Esophagus muscularis mucosa (tissue), 4 donors: ENCODE measurements around the gene LMBRD2. TPM values are rescaled to one million over a fixed set of nuclear protein-coding genes. Genes with fewer than 3 reads are reported as not detected.

ENCODE experiments used
- DNase-seq: peaks from one replicate; pipeline ENCODE4 v3.0.0-alpha.2; 2017; ENCODE audit errors: extremely low spot score
- H3K27ac ChIP-seq, 4 donors: fragments of 200-600 bp; sonication (generic); replicated peaks in 1 of 4; 1 replicate in 3 of 4; 2 replicates in 1 of 4; pipeline ENCODE4 v1.5.1; 2016 to 2019; ENCODE audit warnings: mild to moderate bottlenecking in 1 of 4
- H3K27me3 ChIP-seq, 4 donors: fragments of 200-600 bp; sonication (generic); one replicate each; pipeline versions ENCODE4 v1.5.1 to v1.6.0; 2016 to 2019
- H3K36me3 ChIP-seq, 4 donors: fragments of 200-600 bp; sonication (generic); one replicate each; pipeline ENCODE4 v1.5.1; 2016 to 2019
- H3K4me1 ChIP-seq, 4 donors: fragments of 200-600 bp; sonication (generic); one replicate each; pipeline ENCODE4 v1.5.1; 2016 to 2019
- H3K4me3 ChIP-seq, 4 donors: fragments of 200-600 bp; sonication (generic); 1 replicate in 2 of 4; 2 replicates in 2 of 4; pipeline ENCODE4 v1.5.1; 2016 to 2019; ENCODE audit warnings: mild to moderate bottlenecking in 4 of 4, moderate library complexity in 1 of 4
- H3K9me3 ChIP-seq, 4 donors: fragments of 200-600 bp; sonication (generic); 1 replicate in 3 of 4; 2 replicates in 1 of 4; pipeline ENCODE4 v1.5.1; 2016 to 2019
- EP300 ChIP-seq: sonication (generic); formaldehyde crosslinking; IDR thresholded peaks from one replicate; pipeline ENCODE4 v1.6.1; 2017; ENCODE audit warnings: antibody characterized with exemption
- POLR2A ChIP-seq: fragments of 450-650 bp; IDR thresholded peaks from one replicate; pipeline ENCODE4 v1.6.1; 2017; ENCODE audit warnings: antibody characterized with exemption, moderate library complexity, mild to moderate bottlenecking, low read depth
- POLR2AphosphoS5 ChIP-seq, 2 donors: sonication (generic); formaldehyde crosslinking; IDR thresholded peaks; one replicate each; pipeline ENCODE4 v1.6.1; 2017; ENCODE audit warnings: antibody characterized with exemption in 2 of 2
- WGBS: methylation state at CpG from one replicate; pipeline ENCODE4 v1.1.5; 2018; 5-methylcytosine and 5-hydroxymethylcytosine counted together
- intact Hi-C: fragments of 100-400 bp; cut with DNase I; formaldehyde crosslinking; loops from one replicate; pipeline ENCODE4 v1.15.1; 2023
- total RNA-seq, 4 donors: library from RNA; depleted of rRNA; stranded (reverse); fragments of >200 nt; gene quantifications; one replicate each; pipeline versions ENCODE4 v1.1.0 to v1.2.1, GENCODE V29; 2016
- TF ChIP-seq, protein P1 (sequence below), 3 experiments: fragments of 200-600 bp in 2 of 3; fragments of 450-650 bp in 1 of 3; sonication (generic) in 2 of 3; IDR thresholded peaks; one replicate each; pipeline ENCODE4 v1.5.1; 2017 to 2019; ENCODE audit warnings: antibody characterized with exemption in 3 of 3, mild to moderate bottlenecking in 2 of 3, moderate library complexity in 1 of 3

LMBRD2 gene
- total RNA-seq, 4 donors from 2014 or later, result 10.4 to 12.5 (median 11.2) TPM

DNA sequence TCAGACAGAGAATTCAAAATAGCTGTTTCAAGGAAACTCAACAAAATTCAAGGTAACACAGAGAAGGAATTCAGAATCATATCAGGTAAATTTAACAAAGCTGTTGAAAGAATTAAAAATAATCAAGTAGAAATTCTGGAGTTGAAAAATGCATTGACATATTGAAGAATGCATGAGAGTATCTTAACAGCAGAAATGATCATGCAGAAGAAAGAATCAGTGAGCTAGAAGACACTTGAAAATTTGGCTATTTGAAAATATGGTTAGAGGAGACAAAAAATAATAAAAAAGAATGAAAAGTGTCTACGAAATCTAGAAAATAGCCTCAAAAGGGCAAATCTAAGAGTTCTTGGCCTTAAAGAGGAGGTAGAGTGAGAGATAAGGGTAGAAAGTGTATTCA lies 22.9 kb downstream of the LMBRD2 start:
- H3K27ac ChIP-seq, result no peak overlapping the region
- no peaks in the 10 kb centered on the region for H3K9me3 ChIP-seq
- no peaks in the 10 kb centered on the region for H3K4me1 ChIP-seq
- H3K36me3 ChIP-seq, result peaks cover 0 to 21% (median 13%) of the 10 kb centered on the region in 4 donors
- DNase-seq, result no peak
- no peak overlapping the region for H3K4me3 ChIP-seq
- 97% methylated on average over 1 of the region's 1 CpG for WGBS
- TF ChIP-seq POLR2AphosphoS5 (IDR thresholded peaks at IDR 0.05), result no peak
- TF ChIP-seq POLR2A, result no peak
- TF ChIP-seq EP300, result no peak
- TF ChIP-seq, protein P1, sequence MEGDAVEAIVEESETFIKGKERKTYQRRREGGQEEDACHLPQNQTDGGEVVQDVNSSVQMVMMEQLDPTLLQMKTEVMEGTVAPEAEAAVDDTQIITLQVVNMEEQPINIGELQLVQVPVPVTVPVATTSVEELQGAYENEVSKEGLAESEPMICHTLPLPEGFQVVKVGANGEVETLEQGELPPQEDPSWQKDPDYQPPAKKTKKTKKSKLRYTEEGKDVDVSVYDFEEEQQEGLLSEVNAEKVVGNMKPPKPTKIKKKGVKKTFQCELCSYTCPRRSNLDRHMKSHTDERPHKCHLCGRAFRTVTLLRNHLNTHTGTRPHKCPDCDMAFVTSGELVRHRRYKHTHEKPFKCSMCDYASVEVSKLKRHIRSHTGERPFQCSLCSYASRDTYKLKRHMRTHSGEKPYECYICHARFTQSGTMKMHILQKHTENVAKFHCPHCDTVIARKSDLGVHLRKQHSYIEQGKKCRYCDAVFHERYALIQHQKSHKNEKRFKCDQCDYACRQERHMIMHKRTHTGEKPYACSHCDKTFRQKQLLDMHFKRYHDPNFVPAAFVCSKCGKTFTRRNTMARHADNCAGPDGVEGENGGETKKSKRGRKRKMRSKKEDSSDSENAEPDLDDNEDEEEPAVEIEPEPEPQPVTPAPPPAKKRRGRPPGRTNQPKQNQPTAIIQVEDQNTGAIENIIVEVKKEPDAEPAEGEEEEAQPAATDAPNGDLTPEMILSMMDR (IDR thresholded peaks at IDR 0.05), result no peak
- intact Hi-C loops, result no loop called here
- H3K27me3 ChIP-seq, result no peaks in the 10 kb centered on the region

DNA sequence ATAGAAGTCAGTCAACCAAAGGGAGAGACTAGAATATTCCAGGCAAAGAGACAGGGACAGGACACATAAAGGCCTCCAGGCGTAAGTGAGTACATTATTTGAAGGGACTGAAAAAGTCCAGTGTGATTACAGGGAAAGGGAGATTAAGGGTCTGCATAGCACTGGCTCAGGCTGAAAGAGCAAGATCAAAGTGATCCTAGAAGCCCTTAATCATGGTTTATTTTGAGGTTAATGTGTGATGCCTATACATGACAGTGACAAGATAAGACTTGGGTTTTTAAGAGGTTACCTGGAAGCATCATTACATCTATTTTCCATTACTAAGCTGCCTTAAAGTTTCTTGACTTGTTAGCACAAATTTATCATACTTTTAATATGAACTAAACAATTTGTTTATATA lies 25.8 kb downstream of the LMBRD2 start:
- Histone ChIP-seq H3K27ac (no peak overlapping the region), H3K27me3 (no peaks in the 10 kb centered on the region), H3K9me3 (no peaks in the 10 kb centered on the region), H3K36me3 (peaks cover 0 to 33% (median 21%) of the 10 kb centered on the region in 4 donors), H3K4me3 (no peak overlapping the region), H3K4me1 (no peaks in the 10 kb centered on the region)
- TF ChIP-seq, protein P1 (IDR thresholded peaks at IDR 0.05), result no peak
- no peak for TF ChIP-seq POLR2A
- TF ChIP-seq POLR2AphosphoS5 (IDR thresholded peaks at IDR 0.05), result no peak
- TF ChIP-seq EP300, result no peak
- intact Hi-C loops, result no loop called here
- DNase-seq, result no peak
- WGBS, result 100% methylated on average over 1 of the region's 1 CpG

DNA sequence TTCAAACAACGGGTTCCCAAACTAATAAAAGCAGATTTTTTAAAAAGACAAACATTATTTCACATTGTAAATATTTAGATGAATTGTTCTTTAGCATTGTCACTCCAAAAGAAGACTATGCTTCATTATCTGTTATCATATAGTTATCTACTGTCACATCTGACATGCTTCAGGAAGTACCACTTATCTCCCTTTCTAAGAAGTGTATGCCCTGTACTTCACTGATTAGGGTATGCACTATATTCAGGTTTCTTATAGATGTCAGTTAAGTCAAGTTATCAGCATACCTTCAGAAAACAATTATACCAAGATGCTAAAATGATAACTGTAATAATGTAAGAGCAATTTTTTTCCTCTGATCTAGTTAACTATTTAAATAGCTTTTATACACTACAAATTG lies 40.4 kb downstream of the LMBRD2 start:
- no peak overlapping the region for H3K27ac ChIP-seq
- H3K9me3 ChIP-seq, result no peaks in the 10 kb centered on the region
- intact Hi-C loops, result no loop called here
- DNase-seq, result no peak
- peaks cover 21 to 87% (median 58%) of the 10 kb centered on the region in 4 donors for H3K36me3 ChIP-seq
- TF ChIP-seq POLR2A (no peak), POLR2AphosphoS5 (IDR thresholded peaks at IDR 0.05) (no peak), EP300 (no peak)
- TF ChIP-seq, protein P1 (IDR thresholded peaks at IDR 0.05), result no peak
- H3K27me3 ChIP-seq, result no peaks in the 10 kb centered on the region
- H3K4me1 ChIP-seq, result no peaks in the 10 kb centered on the region
- WGBS, result 95% methylated on average over 1 of the region's 1 CpG
- H3K4me3 ChIP-seq, result no peak overlapping the region

DNA sequence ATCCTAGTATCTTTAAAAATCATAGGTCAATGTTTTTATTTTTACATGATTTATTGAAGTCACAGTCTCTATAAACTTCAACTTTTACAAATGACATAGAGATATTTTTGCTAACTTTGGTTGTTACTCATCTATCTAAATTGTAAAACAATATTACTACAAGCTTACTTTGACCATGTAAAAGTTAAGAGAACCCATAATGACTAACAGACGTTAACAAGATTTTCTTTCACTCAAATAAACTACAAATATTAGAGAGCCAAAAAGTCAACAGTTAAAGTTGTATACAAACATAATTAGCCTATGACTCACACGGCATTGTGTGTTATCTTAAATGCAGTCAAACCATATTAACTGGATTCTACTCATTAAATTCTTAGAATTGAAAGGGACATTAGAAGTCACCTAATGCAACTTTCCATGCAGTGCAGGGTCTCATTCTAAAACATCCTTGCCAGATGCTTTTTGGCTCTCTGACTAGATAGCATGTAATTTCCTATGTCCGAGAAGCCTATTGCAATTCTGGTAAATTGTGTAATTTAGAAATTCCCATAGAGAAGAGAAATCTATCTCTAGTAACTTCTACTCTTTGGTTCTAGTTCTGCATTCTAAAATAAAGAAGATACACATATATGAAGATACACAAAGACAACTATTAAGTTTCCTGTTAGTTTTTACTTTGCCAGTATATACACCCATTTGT lies 42.8 kb downstream of the LMBRD2 start:
- peaks cover 25 to 90% (median 57%) of the 10 kb centered on the region in 4 donors for H3K36me3 ChIP-seq
- TF ChIP-seq POLR2A, result no peak
- TF ChIP-seq, protein P1 (IDR thresholded peaks at IDR 0.05), result no peak
- TF ChIP-seq POLR2AphosphoS5 (IDR thresholded peaks at IDR 0.05), result no peak
- no peak for TF ChIP-seq EP300
- no peak for DNase-seq
- H3K27me3 ChIP-seq, result no peaks in the 10 kb centered on the region
- 78% methylated on average over 3 of the region's 3 CpGs for whole genome bisulfite sequencing
- H3K4me3 ChIP-seq, result no peak overlapping the region
- H3K4me1 ChIP-seq, result no peaks in the 10 kb centered on the region
- no peaks in the 10 kb centered on the region for H3K9me3 ChIP-seq
- H3K27ac ChIP-seq, result no peak overlapping the region
- intact Hi-C loops, result no loop called here

DNA sequence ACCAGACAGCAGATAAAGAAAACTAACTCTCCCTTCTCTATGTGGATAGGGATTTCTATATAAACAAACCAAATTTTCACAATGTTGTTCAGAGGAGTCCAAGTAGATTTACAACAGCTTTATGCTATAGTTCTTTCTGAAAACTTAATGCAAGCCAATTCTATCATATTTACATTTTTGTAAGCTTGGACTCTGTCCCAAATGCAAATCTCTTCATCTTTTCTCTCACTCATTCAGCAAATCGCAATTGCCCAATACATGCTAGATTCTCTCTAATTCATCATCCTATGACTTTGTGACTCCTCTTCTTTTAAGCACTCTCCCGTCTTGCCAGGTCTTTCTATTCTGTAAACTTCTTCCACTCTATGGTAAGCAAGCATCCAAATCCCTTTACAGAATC lies 45.9 kb downstream of the LMBRD2 start:
- Histone ChIP-seq H3K36me3 (peaks cover 18 to 90% (median 46%) of the 10 kb centered on the region in 4 donors), H3K9me3 (no peaks in the 10 kb centered on the region), H3K4me1 (no peaks in the 10 kb centered on the region), H3K27me3 (no peaks in the 10 kb centered on the region), H3K4me3 (no peak overlapping the region), H3K27ac (no peak overlapping the region)
- no peak for DNase-seq
- intact Hi-C loops, result no loop called here
- WGBS, result 75% methylated on average over 2 of the region's 2 CpGs
- TF ChIP-seq POLR2AphosphoS5 (IDR thresholded peaks at IDR 0.05), result no peak
- TF ChIP-seq, protein P1 (IDR thresholded peaks at IDR 0.05), result no peak
- no peak for TF ChIP-seq POLR2A
- no peak for TF ChIP-seq EP300
